GM18498 (cell line): ENCODE data around the gene LTN1.
A peak's percentile ranks its signal among the peaks of the same experiment; 100 is the strongest.
"Not testable (repeated sequence)": the region's sequence is repeated elsewhere in the genome, so short reads cannot be mapped to it uniquely, and the experiment has no call there.

Source experiments
- ATAC-seq: cut with Tn5 transposase; IDR thresholded peaks from one replicate; pipeline ENCODE4 v1.9.1; 2021; ENCODE audit warnings: mild to moderate bottlenecking, moderate library complexity; ENCODE audit not compliant: unreplicated experiment

The LTN1 gene

GRCh38 chr21:28992526-28993292 lies at the start of gene LTN1:
LTN1 (minus strand) TSS chr21:28992877; CDS start chr21:28992805, 72 bp downstream.
- peak; percentile 98 for ATAC-seq

GRCh38 chr21:29034678-29035077 lies 42.0 kb upstream of the LTN1 start:
- ATAC-seq, result no peak

- ATAC-seq, result no peak
Measured at GRCh38 chr21:29033871-29034270, 41.2 kb upstream of the LTN1 start.

- ATAC-seq, result no peak
Measured at GRCh38 chr21:29033301-29033700, 40.6 kb upstream of the LTN1 start.

GRCh38 chr21:29030909-29031308 lies 38.2 kb upstream of the LTN1 start:
- ATAC-seq, result no peak

GRCh38 chr21:29029524-29029923 lies 36.8 kb upstream of the LTN1 start:
- ATAC-seq, result no peak

GRCh38 chr21:29025328-29025713 lies 32.6 kb upstream of the LTN1 start:
- ATAC-seq, result no peak

GRCh38 chr21:29024474-29025327 lies 32.0 kb upstream of the LTN1 start, which contains the start of gene USP16:
USP16 (plus strand) TSS chr21:29024668; CDS start chr21:29027914, 3,246 bp downstream.
- ATAC-seq, result peak; percentile 98

- no peak for ATAC-seq
Measured at GRCh38 chr21:29022166-29022565, 29.5 kb upstream of the LTN1 start.

- peak; percentile 12 for ATAC-seq
Measured at GRCh38 chr21:29018540-29018939, 25.9 kb upstream of the LTN1 start.

- ATAC-seq, result no peak
Measured at GRCh38 chr21:29017639-29018237, 25.1 kb upstream of the LTN1 start.

- not testable (repeated sequence) for ATAC-seq
Measured at GRCh38 chr21:29011236-29011635, 18.6 kb upstream of the LTN1 start.

- no peak for ATAC-seq
Measured at GRCh38 chr21:29008367-29008766, 15.7 kb upstream of the LTN1 start.

- ATAC-seq, result no peak
Measured at GRCh38 chr21:29007810-29008209, 15.1 kb upstream of the LTN1 start.

- no peak for ATAC-seq
Measured at GRCh38 chr21:29007135-29007534, 14.5 kb upstream of the LTN1 start.

- no peak for ATAC-seq
Measured at GRCh38 chr21:29005696-29006095, 13.0 kb upstream of the LTN1 start.

- peak; percentile 100 for ATAC-seq
Measured at GRCh38 chr21:29002442-29003144, 9.9 kb upstream of the LTN1 start.

GRCh38 chr21:28993293-28993629 lies 584 bp upstream of the LTN1 start:
- ATAC-seq, result no peak

- peak; percentile 12 for ATAC-seq
Measured at GRCh38 chr21:28991861-28992525, 684 bp downstream of the LTN1 start.

- not testable (repeated sequence) for ATAC-seq
Measured at GRCh38 chr21:28988146-28988545, 4.5 kb downstream of the LTN1 start.
